ENCODE measurements around the gene SCN5A. TPM values are rescaled to one million over a fixed set of nuclear protein-coding genes. Genes with fewer than 3 reads are reported as not detected.

The SCN5A gene
- total and polyA plus RNA-seq, 2 of the 13 experiments (the other 11 are each of a cell fraction or from before 2014, with no cell fraction given) = 0.22 TPM; not detected in 1

GRCh38 chr3:38585791-38586420 is 63.6 kb downstream of the SCN5A start:
- no peak overlapping the region for H3K4me2 ChIP-seq (ENCODE audit: low read depth, low read length)
- H3K36me3 ChIP-seq (replicated peaks in 1 of 2; ENCODE audit: control insufficient read depth in 1 of 2, insufficient read depth in 2 of 2, low read length in 2 of 2) = no peaks in the 10 kb centered on the region
- H3K9ac ChIP-seq (ENCODE audit: insufficient read depth, low read depth, low read length) = no peak overlapping the region
- no peak for TF ChIP-seq CSRNP2 (CRISPR knock-in tag; conservative IDR thresholded peaks at IDR 0.05; ENCODE audit: low read depth)
- no peak for TF ChIP-seq SAP130 (CRISPR knock-in tag; IDR thresholded peaks at IDR 0.05; ENCODE audit: low read depth)
- 12% methylated on average over 7 of the region's 8 CpGs for WGBS (ENCODE audit: low lambda C conversion rate)
- ATAC-seq (no peak), FAIRE-seq (no peak), DNase-seq (ENCODE audit: low spot score) (no peak)
- in situ Hi-C loops (cut with HindIII; ENCODE audit: extremely low pct_ligation_motif_present, low pct_unique_long_range_greater_than_20kb) (no loop called here), intact Hi-C loops (cut with micrococcal nuclease; ENCODE audit: unreplicated experiment) (no loop called here)
- peaks cover 5 to 26% of the 10 kb centered on the region in 2 experiments; a peak in 4 of 5 replicates for H3K27me3 ChIP-seq (ENCODE audit: control insufficient read depth in 1 of 2, insufficient read depth in 2 of 2, low read length in 2 of 2)
- H2AFZ ChIP-seq (ENCODE audit: low read length) = no peak overlapping the region
- no peaks in the 10 kb centered on the region for H3K79me2 ChIP-seq (ENCODE audit: insufficient read depth, low read length)
- POLR2A ChIA-PET = no interaction called here
- no TSS peak for BruUV-seq (replicated peaks)
- no peak overlapping the region for H3K27ac ChIP-seq (ENCODE audit: extremely low read length, insufficient read depth, low read length)
- CTCF ChIA-PET (ENCODE audit: low intra/inter-chr PET ratio, low total read pairs) = no interaction called here
- H3K9me3 ChIP-seq (ENCODE audit: low read length) = no peaks in the 10 kb centered on the region
- no peaks in the 10 kb centered on the region for H3K4me1 ChIP-seq (ENCODE audit: insufficient read depth, low read length)
- no peaks in the 10 kb centered on the region for H4K20me1 ChIP-seq (ENCODE audit: insufficient read depth, low read length)
- H3K4me3 ChIP-seq (replicated peaks in 1 of 3; ENCODE audit: insufficient read depth in 1 of 3, low read depth in 2 of 3, low read length in 3 of 3) = no peak overlapping the region

GRCh38 chr3:38583688-38584087 is 65.8 kb downstream of the SCN5A start:
- FAIRE-seq = no peak
- H2AFZ ChIP-seq (ENCODE audit: low read length) = no peak overlapping the region
- no peak for DNase-seq (ENCODE audit: low spot score)
- POLR2A ChIA-PET = no interaction called here
- BruUV-seq (replicated peaks) = no TSS peak
- peaks cover 8 to 43% of the 10 kb centered on the region in 2 experiments; a peak in 4 of 5 replicates for H3K27me3 ChIP-seq (ENCODE audit: control insufficient read depth in 1 of 2, insufficient read depth in 2 of 2, low read length in 2 of 2)
- CTCF ChIA-PET (ENCODE audit: low intra/inter-chr PET ratio, low total read pairs) = no interaction called here
- no peak overlapping the region for H3K27ac ChIP-seq (ENCODE audit: extremely low read length, insufficient read depth, low read length)
- H3K9ac ChIP-seq (ENCODE audit: insufficient read depth, low read depth, low read length) = no peak overlapping the region
- H3K4me2 ChIP-seq (ENCODE audit: low read depth, low read length) = no peak overlapping the region
- no peaks in the 10 kb centered on the region for H3K9me3 ChIP-seq (ENCODE audit: low read length)
- in situ Hi-C loops (cut with HindIII; ENCODE audit: extremely low pct_ligation_motif_present, low pct_unique_long_range_greater_than_20kb) (no loop called here), intact Hi-C loops (cut with micrococcal nuclease; ENCODE audit: unreplicated experiment) (no loop called here)
- H3K4me1 ChIP-seq (ENCODE audit: insufficient read depth, low read length) = no peaks in the 10 kb centered on the region
- H4K20me1 ChIP-seq (ENCODE audit: insufficient read depth, low read length) = no peaks in the 10 kb centered on the region
- no peak for ATAC-seq
- no peak overlapping the region for H3K4me3 ChIP-seq (replicated peaks in 1 of 3; ENCODE audit: insufficient read depth in 1 of 3, low read depth in 2 of 3, low read length in 3 of 3)
- WGBS (ENCODE audit: low lambda C conversion rate) = 4% methylated on average over 5 of the region's 6 CpGs
- no peaks in the 10 kb centered on the region for H3K36me3 ChIP-seq (replicated peaks in 1 of 2; ENCODE audit: control insufficient read depth in 1 of 2, insufficient read depth in 2 of 2, low read length in 2 of 2)
- no peaks in the 10 kb centered on the region for H3K79me2 ChIP-seq (ENCODE audit: insufficient read depth, low read length)
- TF ChIP-seq DMAP1 (CRISPR knock-in tag; IDR thresholded peaks at IDR 0.05) (no peak), ZFP37 (CRISPR knock-in tag; IDR thresholded peaks at IDR 0.05; ENCODE audit: borderline replicate concordance) (no peak), ZNF879 (CRISPR knock-in tag; IDR thresholded peaks at IDR 0.05) (no peak), ZNF547 (CRISPR knock-in tag; IDR thresholded peaks at IDR 0.05) (no peak), HOXA9 (CRISPR knock-in tag; IDR thresholded peaks at IDR 0.05; ENCODE audit: borderline replicate concordance) (no peak), ZSCAN30 (CRISPR knock-in tag; IDR thresholded peaks at IDR 0.05) (no peak), NFE2 (CRISPR knock-in tag; IDR thresholded peaks at IDR 0.05) (no peak), KLF12 (CRISPR knock-in tag; IDR thresholded peaks at IDR 0.05; ENCODE audit: borderline replicate concordance) (no peak), SP1 (IDR thresholded peaks at IDR 0.05) (no peak), SP1 (CRISPR knock-in tag; IDR thresholded peaks at IDR 0.05) (no peak), BRF2 (CRISPR knock-in tag; IDR thresholded peaks at IDR 0.05) (no peak), SOX6 (IDR thresholded peaks at IDR 0.05) (no peak), SOX6 (CRISPR knock-in tag; IDR thresholded peaks at IDR 0.05) (no peak), PLSCR1 (CRISPR knock-in tag; IDR thresholded peaks at IDR 0.05; ENCODE audit: borderline replicate concordance) (no peak), ATF5 (CRISPR knock-in tag; IDR thresholded peaks at IDR 0.05; ENCODE audit: low read depth) (no peak)
